Neural progenitor cell (in vitro differentiated cells): Measurements from ENCODE around the gene ADGRV1.

Experiments
- CTCF ChIP-seq: fragments of 200-600 bp; sonication (generic); IDR thresholded peaks from 2 replicates; pipeline ENCODE4 v1.5.1; 2017; ENCODE audit warnings: antibody characterized with exemption, mild to moderate bottlenecking
- EZH2 ChIP-seq: fragments of 200-600 bp; sonication (generic); IDR thresholded peaks from 2 replicates; pipeline ENCODE4 v1.6.1; 2017; ENCODE audit warnings: antibody characterized with exemption, mild to moderate bottlenecking, moderate library complexity

DNA sequence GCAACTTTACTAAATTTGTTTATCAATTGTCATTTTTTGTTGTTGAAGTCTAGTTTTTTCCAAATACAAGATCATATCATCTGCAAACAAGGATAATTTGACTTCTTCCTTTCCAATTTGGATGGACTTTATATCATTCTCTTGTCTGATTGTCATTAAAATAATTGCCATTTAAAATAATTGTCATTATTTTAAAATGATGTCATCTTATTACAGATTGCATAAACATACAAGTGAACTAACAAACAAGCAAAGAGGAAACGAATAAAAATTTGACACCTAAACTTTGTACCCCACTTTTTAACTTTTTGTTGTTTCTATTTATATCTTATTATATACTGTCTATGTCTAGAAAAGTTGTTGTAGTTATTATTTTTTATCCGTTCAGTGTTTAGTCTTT is 275.2 kb downstream of the ADGRV1 start:
- TF ChIP-seq CTCF (no peak), EZH2 (no peak)
